SK-N-SH treated with all-trans-retinoic acid at 6 μM for 48 hours (cell line): ENCODE measurements around the gene ETFB.

Experiments used
- CSRNP3 ChIP-seq: fragments of 250-450 bp; sonication (Bioruptor Pico); IDR thresholded peaks from 2 replicates; pipeline ENCODE4 v1.5.1; 2021; ENCODE audit warnings: mild to moderate bottlenecking, moderate library complexity
- ESRRG ChIP-seq: fragments of 250-450 bp; sonication (Bioruptor Pico); IDR thresholded peaks from 2 replicates; pipeline ENCODE4 v1.6.1; 2021; ENCODE audit warnings: mild to moderate bottlenecking
- GLIS3 ChIP-seq: fragments of 250-450 bp; sonication (Bioruptor Pico); IDR thresholded peaks from 2 replicates; pipeline ENCODE4 v1.5.0; 2020; ENCODE audit warnings: mild to moderate bottlenecking, moderate library complexity
- RARB ChIP-seq: fragments of 250-450 bp; sonication (Bioruptor Pico); IDR thresholded peaks from 2 replicates; pipeline ENCODE4 v1.8.0; 2021; ENCODE audit warnings: mild to moderate bottlenecking, moderate library complexity
- SNAI2 ChIP-seq: fragments of 250-450 bp; sonication (Bioruptor Pico); IDR thresholded peaks from 2 replicates; pipeline ENCODE4 v1.5.0; 2020; ENCODE audit warnings: mild to moderate bottlenecking, moderate library complexity
- ZFP3 ChIP-seq: fragments of 250-450 bp; sonication (Bioruptor Pico); IDR thresholded peaks from 2 replicates; pipeline ENCODE4 v1.5.0; 2020; ENCODE audit warnings: mild to moderate bottlenecking, moderate library complexity
- ZNF70 ChIP-seq: fragments of 450-650 bp; formaldehyde crosslinking; IDR thresholded peaks from 2 replicates; pipeline ENCODE4 v1.5.0; 2020; ENCODE audit warnings: mild to moderate bottlenecking, moderate library complexity
- TF ChIP-seq, protein P1 (sequence below): fragments of 250-450 bp; sonication (Bioruptor Pico); IDR thresholded peaks from 2 replicates; pipeline ENCODE4 v1.8.0; 2020; ENCODE audit warnings: mild to moderate bottlenecking, moderate library complexity, borderline replicate concordance

DNA sequence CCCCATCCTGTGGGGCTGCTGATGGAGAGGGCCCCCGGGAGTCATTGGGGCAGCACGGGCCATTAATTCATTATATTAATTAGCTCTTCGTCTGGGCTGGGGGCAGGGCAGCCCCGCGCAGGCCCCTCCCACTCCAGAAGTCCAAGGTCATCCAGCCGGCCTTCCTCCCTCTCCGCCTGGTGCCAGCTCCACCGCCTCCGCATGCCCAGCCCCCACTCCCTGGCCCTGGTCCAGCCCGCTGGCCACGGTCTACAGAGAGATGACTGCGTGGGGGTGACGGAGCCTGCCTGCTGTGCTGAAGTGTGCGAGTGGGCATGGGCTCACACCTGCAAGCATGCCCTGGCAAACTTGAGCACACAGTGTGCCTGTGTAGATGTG is 45.9 kb downstream of the ETFB start:
- TF ChIP-seq SNAI2 (CRISPR knock-in tag) = no peak
- TF ChIP-seq, protein P1, sequence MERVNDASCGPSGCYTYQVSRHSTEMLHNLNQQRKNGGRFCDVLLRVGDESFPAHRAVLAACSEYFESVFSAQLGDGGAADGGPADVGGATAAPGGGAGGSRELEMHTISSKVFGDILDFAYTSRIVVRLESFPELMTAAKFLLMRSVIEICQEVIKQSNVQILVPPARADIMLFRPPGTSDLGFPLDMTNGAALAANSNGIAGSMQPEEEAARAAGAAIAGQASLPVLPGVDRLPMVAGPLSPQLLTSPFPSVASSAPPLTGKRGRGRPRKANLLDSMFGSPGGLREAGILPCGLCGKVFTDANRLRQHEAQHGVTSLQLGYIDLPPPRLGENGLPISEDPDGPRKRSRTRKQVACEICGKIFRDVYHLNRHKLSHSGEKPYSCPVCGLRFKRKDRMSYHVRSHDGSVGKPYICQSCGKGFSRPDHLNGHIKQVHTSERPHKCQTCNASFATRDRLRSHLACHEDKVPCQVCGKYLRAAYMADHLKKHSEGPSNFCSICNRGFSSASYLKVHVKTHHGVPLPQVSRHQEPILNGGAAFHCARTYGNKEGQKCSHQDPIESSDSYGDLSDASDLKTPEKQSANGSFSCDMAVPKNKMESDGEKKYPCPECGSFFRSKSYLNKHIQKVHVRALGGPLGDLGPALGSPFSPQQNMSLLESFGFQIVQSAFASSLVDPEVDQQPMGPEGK = no peak
- TF ChIP-seq ZNF70 (CRISPR knock-in tag) = no peak
- TF ChIP-seq ZFP3 = no peak
- no peak for TF ChIP-seq RARB (CRISPR knock-in tag)
- no peak for TF ChIP-seq CSRNP3 (CRISPR knock-in tag)
- TF ChIP-seq GLIS3 (CRISPR knock-in tag) = no peak
- TF ChIP-seq ESRRG (CRISPR knock-in tag) = no peak
